Stimulated activated memory B cell treated with anti-CD40 and anti-IgM and Interleukin-4, amounts not matched to agents 10 μg/mL and 1 μg/mL and 100 μg/mL, for 72 hours (primary cell): ENCODE results near the gene SYS1.

ENCODE experiments used
- ATAC-seq: fragments of 150-1000 bp; cut with Tn5 transposase; 2 replicates; pipeline ENCODE4 v1.10.0; 2021
- H3K27ac Mint-ChIP-seq: one replicate; pipeline ENCODE4 v1.8.0; 2022; ENCODE audit warnings: mild to moderate bottlenecking, mixed read lengths
- H3K27me3 Mint-ChIP-seq: one replicate; pipeline ENCODE4 v1.8.0; 2022; ENCODE audit warnings: mixed read lengths
- H3K36me3 Mint-ChIP-seq: one replicate; pipeline ENCODE4 v1.8.0; 2022; ENCODE audit warnings: mixed read lengths
- H3K4me1 Mint-ChIP-seq: one replicate; pipeline ENCODE4 v1.8.0; 2022; ENCODE audit warnings: mixed read lengths
- H3K4me3 Mint-ChIP-seq: one replicate; pipeline ENCODE4 v1.8.0; 2022; ENCODE audit warnings: mild to moderate bottlenecking, moderate library complexity, mixed read lengths
- H3K9me3 Mint-ChIP-seq: one replicate; pipeline ENCODE4 v1.8.0; 2022; ENCODE audit warnings: mixed read lengths

Gene SYS1

GRCh38 chr20:45336530-45337366, 26.2 kb upstream of the SYS1 start:
- no peak for ATAC-seq

DNA sequence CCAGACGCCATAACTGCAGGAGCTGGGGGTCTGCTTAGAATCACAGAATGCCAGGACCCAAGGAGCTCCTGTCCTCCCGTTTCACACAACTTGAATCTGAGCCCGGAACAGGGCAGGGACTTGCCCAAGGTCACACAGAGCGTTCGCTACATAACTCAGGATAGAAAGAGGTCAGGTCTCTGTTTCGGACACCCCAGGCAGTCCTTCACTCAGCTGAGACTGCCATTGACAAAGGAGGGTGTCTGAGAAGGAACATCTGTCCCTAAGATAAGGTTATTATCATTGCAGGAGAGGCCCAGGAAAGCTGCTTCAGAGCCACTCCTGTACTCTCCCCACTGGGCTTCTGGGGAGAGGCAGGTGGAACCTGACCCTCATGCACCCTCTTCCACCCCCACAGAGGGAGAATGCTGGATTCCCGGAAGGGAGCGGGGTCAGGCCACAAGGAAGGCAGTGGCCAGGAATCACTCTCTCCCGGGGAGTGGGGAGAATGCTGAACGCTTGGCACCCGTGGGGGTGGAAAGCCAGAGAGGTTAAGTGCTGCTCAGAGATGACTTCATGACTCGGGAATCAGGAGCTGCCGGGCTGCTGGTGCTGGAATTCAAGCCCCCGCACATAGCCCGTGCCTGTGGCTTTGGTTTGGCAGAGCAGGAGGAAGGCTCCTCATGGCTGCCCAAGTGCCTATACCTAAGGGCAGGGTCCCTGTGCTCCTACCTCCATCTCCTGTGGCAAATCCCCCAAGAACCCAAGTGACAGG, 25.4 kb upstream of the SYS1 start:
- ATAC-seq = no peak
- no peak overlapping the region for H3K27ac Mint-ChIP-seq

More at GRCh38 chr20:45336530-45337366, 26.2 kb upstream of the SYS1 start:
- no peak overlapping the region for H3K27ac Mint-ChIP-seq
- H3K27me3 Mint-ChIP-seq = peaks cover 18% of the 10 kb centered on the region
- no peak overlapping the region for H3K4me3 Mint-ChIP-seq
- H3K36me3 Mint-ChIP-seq = no peaks in the 10 kb centered on the region
- H3K4me1 Mint-ChIP-seq = no peaks in the 10 kb centered on the region
- H3K9me3 Mint-ChIP-seq = no peaks in the 10 kb centered on the region

GRCh38 chr20:45338121-45339030, 24.6 kb upstream of the SYS1 start:
- Mint-ChIP-seq H3K27me3 (peaks cover 18% of the 10 kb centered on the region), H3K27ac (no peak overlapping the region), H3K36me3 (no peaks in the 10 kb centered on the region), H3K4me3 (no peak overlapping the region), H3K4me1 (no peaks in the 10 kb centered on the region), H3K9me3 (no peaks in the 10 kb centered on the region)
- ATAC-seq = no peak

More for the DNA sequence above, 25.4 kb upstream of the SYS1 start:
- H3K4me1 Mint-ChIP-seq = no peaks in the 10 kb centered on the region
- no peaks in the 10 kb centered on the region for H3K36me3 Mint-ChIP-seq
- no peaks in the 10 kb centered on the region for H3K9me3 Mint-ChIP-seq
- no peak overlapping the region for H3K4me3 Mint-ChIP-seq
- H3K27me3 Mint-ChIP-seq = peaks cover 18% of the 10 kb centered on the region

- H3K36me3 Mint-ChIP-seq = no peaks in the 10 kb centered on the region
- no peak overlapping the region for H3K4me3 Mint-ChIP-seq
- no peaks in the 10 kb centered on the region for H3K9me3 Mint-ChIP-seq
- no peak for ATAC-seq
- H3K27ac Mint-ChIP-seq = no peak overlapping the region
- H3K27me3 Mint-ChIP-seq = peaks cover 18% of the 10 kb centered on the region
- H3K4me1 Mint-ChIP-seq = no peaks in the 10 kb centered on the region
These were observed 23.9 kb upstream of the SYS1 start for GRCh38 chr20:45339084-45339483.

- no peaks in the 10 kb centered on the region for H3K36me3 Mint-ChIP-seq
These were observed 23.2 kb upstream of the SYS1 start for GRCh38 chr20:45339799-45340198.

GRCh38 chr20:45340236-45340847, 22.6 kb upstream of the SYS1 start:
- Mint-ChIP-seq H3K4me1 (peaks cover 6% of the 10 kb centered on the region), H3K36me3 (no peaks in the 10 kb centered on the region), H3K9me3 (no peaks in the 10 kb centered on the region), H3K27ac (no peak overlapping the region), H3K4me3 (no peak overlapping the region), H3K27me3 (peaks cover 27% of the 10 kb centered on the region)
- no peak for ATAC-seq

More at GRCh38 chr20:45339799-45340198, 23.2 kb upstream of the SYS1 start:
- Mint-ChIP-seq H3K4me3 (no peak overlapping the region), H3K4me1 (peaks cover 1% of the 10 kb centered on the region), H3K27ac (no peak overlapping the region), H3K27me3 (peaks cover 21% of the 10 kb centered on the region), H3K9me3 (no peaks in the 10 kb centered on the region)
- no peak for ATAC-seq

DNA sequence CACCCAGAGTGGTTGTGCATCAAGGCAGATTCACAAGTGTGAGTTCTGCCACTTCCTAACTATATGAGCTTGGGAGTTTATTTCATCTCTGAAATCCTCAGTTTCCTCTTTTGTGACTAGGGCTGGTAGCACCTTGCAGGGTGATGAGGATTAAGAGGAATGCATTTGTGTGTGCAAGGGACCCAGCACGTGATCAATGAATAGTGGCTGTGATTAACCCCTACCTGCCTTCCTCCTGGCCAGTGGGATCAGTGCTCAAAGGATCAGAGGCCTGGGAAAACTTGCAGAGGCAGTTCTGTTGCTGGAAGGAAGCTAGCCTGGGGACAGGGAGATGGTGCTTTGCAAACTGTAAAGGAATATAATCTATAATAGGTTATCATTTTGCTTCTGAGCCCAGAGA, 22.0 kb upstream of the SYS1 start:
- peaks cover 6% of the 10 kb centered on the region for H3K4me1 Mint-ChIP-seq

GRCh38 chr20:45341579-45341938, 21.4 kb upstream of the SYS1 start:
- no peaks in the 10 kb centered on the region for H3K36me3 Mint-ChIP-seq
- peaks cover 38% of the 10 kb centered on the region for H3K27me3 Mint-ChIP-seq
- ATAC-seq = no peak
- no peaks in the 10 kb centered on the region for H3K9me3 Mint-ChIP-seq
- H3K4me3 Mint-ChIP-seq = no peak overlapping the region
- peaks cover 12% of the 10 kb centered on the region for H3K4me1 Mint-ChIP-seq
- no peak overlapping the region for H3K27ac Mint-ChIP-seq

More for the DNA sequence above, 22.0 kb upstream of the SYS1 start:
- H3K27ac Mint-ChIP-seq = no peak overlapping the region
- no peaks in the 10 kb centered on the region for H3K36me3 Mint-ChIP-seq
- peaks cover 33% of the 10 kb centered on the region for H3K27me3 Mint-ChIP-seq
- H3K4me3 Mint-ChIP-seq = no peak overlapping the region
- H3K9me3 Mint-ChIP-seq = no peaks in the 10 kb centered on the region
- no peak for ATAC-seq

- no peaks in the 10 kb centered on the region for H3K9me3 Mint-ChIP-seq
- H3K4me1 Mint-ChIP-seq = peaks cover 15% of the 10 kb centered on the region
- no peaks in the 10 kb centered on the region for H3K36me3 Mint-ChIP-seq
- H3K4me3 Mint-ChIP-seq = no peak overlapping the region
- H3K27me3 Mint-ChIP-seq = peaks cover 44% of the 10 kb centered on the region
- ATAC-seq = no peak
- H3K27ac Mint-ChIP-seq = no peak overlapping the region
These were observed 20.8 kb upstream of the SYS1 start for GRCh38 chr20:45341939-45342854.

GRCh38 chr20:45342855-45343531, 20.0 kb upstream of the SYS1 start:
- H3K9me3 Mint-ChIP-seq = no peaks in the 10 kb centered on the region
- H3K36me3 Mint-ChIP-seq = no peaks in the 10 kb centered on the region
- no peak for ATAC-seq
- peaks cover 23% of the 10 kb centered on the region for H3K4me1 Mint-ChIP-seq
- no peak overlapping the region for H3K27ac Mint-ChIP-seq
- H3K4me3 Mint-ChIP-seq = no peak overlapping the region
- H3K27me3 Mint-ChIP-seq = peaks cover 52% of the 10 kb centered on the region

DNA sequence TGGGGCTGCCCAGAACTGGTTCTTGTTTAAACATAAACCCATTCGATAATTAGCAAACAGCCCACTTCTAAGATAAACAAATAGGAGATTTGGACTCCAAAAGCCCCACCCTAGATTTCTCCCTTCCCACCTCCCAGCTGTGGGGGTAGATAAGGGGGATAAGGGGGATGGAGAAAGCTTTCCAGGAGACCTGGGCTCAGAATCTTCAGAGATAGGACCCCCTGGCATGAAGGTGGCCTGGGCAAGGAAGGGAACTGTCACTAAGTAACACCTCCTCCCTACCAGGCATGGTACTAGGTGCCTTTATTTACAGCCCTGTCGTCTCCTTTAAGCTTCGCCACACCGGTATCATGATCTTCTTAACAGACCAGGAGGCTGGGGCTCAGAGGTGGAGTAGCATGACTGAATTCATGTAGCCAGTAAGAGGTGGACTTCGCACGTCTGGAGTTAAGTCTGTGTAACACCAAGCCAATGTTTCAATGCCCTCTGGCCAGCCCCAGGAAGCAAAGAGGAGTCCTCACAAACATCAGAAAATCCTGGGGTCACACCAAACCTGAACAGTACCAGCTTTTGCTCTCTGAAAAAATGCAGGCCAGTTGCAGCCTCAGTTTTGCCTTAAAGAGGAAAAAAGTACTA, 19.3 kb upstream of the SYS1 start:
- H3K4me3 Mint-ChIP-seq = no peak overlapping the region
- no peak for ATAC-seq
- H3K36me3 Mint-ChIP-seq = no peaks in the 10 kb centered on the region
- no peak overlapping the region for H3K27ac Mint-ChIP-seq
- H3K27me3 Mint-ChIP-seq = peaks cover 59% of the 10 kb centered on the region
- H3K4me1 Mint-ChIP-seq = peaks cover 29% of the 10 kb centered on the region
- H3K9me3 Mint-ChIP-seq = no peaks in the 10 kb centered on the region

- no peaks in the 10 kb centered on the region for H3K36me3 Mint-ChIP-seq
- no peak overlapping the region for H3K27ac Mint-ChIP-seq
- no peak overlapping the region for H3K4me3 Mint-ChIP-seq
- H3K4me1 Mint-ChIP-seq = peaks cover 31% of the 10 kb centered on the region
- H3K9me3 Mint-ChIP-seq = no peaks in the 10 kb centered on the region
- ATAC-seq = no peak
- H3K27me3 Mint-ChIP-seq = peaks cover 57% of the 10 kb centered on the region
These were observed 18.6 kb upstream of the SYS1 start for GRCh38 chr20:45344168-45344860.
